GM12874 (cell line): ENCODE results near the gene ZNF518B.

Experiments used
- TF ChIP-seq, protein P1 (sequence below): IDR thresholded peaks from 2 replicates; pipeline ENCODE4 v1.5.1; 2011; ENCODE audit warnings: low read depth, mild to moderate bottlenecking, control low read depth, low read length, moderate library complexity; ENCODE audit not compliant: insufficient read depth

ZNF518B gene

DNA sequence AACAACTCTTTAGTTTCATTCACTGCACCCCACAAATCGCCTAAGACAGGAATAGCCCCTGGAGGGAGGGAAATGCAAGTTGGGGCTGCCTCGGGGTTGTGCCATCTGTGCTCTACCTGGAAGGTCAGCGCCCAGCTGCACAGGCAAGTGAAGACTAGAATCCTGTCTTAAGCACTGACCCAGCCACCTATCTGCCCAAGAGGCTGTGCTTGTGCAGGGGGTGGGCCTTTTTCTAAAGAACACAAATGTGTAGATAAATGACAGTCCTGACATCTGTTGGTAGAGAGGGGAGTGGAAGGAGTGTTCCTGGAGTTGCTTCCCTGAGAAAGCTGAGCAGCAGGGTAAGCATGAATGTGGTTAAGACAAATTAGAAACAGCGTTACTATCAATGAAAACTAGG lies 15.7 kb downstream of the ZNF518B start:
- TF ChIP-seq, protein P1, sequence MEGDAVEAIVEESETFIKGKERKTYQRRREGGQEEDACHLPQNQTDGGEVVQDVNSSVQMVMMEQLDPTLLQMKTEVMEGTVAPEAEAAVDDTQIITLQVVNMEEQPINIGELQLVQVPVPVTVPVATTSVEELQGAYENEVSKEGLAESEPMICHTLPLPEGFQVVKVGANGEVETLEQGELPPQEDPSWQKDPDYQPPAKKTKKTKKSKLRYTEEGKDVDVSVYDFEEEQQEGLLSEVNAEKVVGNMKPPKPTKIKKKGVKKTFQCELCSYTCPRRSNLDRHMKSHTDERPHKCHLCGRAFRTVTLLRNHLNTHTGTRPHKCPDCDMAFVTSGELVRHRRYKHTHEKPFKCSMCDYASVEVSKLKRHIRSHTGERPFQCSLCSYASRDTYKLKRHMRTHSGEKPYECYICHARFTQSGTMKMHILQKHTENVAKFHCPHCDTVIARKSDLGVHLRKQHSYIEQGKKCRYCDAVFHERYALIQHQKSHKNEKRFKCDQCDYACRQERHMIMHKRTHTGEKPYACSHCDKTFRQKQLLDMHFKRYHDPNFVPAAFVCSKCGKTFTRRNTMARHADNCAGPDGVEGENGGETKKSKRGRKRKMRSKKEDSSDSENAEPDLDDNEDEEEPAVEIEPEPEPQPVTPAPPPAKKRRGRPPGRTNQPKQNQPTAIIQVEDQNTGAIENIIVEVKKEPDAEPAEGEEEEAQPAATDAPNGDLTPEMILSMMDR: no peak

DNA sequence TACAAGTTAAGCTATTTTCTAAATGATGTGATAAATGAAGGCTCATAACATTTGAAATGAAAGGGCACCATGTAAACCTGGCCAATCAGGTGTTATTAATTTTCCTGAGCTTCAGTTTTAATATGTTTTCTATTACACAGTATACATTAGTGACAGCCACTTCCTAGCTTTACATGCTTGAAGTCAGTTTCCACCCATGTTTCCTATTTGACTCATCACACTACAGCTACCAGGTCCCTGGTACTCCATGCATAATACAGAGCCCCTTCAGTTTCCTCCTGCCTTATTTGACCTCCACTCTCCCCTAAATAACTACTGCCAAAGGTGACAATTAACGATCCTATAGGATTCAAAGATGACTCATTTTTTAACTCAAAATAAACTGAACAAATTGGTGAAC lies 18.3 kb downstream of the ZNF518B start:
- TF ChIP-seq, protein P1: no peak

DNA sequence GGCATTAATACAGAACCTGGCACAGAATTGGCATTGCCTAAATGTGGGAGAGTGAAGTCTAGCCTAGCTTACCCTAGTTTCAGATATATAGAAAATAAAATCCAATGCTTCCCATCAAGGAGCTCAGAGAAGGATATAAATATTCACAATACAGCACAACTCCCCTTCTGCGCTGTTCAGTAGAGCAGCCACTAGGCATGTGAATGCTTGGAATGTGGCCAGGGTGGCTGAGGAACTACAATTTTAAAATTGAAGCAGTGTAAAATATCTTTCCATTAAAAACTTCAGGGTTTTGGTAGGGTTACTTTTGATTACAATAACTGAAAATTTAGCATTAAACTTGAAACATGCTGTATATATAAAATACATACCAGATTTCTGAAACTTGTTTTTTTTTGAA lies 19.5 kb downstream of the ZNF518B start:
- TF ChIP-seq, protein P1: no peak

DNA sequence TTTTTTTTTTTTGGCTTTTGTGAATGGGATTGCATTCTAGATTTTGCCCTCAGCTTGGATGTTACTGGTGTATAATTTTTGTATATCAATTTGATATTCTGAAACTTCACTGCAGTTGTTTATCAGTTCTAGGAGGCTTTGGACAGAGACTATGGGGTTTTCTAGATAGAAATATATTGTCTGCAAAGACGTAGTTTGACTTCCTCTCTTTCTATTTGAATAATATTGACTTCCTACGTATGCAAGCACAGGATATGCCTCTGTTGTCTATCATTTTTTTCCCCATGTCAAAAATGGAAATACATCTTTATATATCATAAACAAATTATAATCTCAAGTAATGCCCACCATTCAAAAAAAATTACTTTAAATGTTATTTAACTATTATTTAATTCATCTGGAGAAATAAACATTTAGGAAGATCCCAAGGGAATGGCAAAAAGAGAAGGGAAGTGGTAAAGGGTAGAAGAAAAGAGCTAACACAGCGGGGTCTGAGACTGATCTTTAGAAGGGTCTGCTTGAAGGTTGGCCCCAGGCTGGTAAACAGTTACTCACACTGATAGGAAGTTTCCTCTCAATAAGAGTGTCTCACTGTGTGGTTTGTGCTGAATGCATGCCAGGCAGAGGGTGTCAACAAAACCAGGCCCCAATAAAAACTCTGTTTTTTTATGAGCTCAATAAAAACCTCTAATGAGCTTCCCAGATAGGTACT lies 35.7 kb downstream of the ZNF518B start:
- TF ChIP-seq, protein P1: no peak

DNA sequence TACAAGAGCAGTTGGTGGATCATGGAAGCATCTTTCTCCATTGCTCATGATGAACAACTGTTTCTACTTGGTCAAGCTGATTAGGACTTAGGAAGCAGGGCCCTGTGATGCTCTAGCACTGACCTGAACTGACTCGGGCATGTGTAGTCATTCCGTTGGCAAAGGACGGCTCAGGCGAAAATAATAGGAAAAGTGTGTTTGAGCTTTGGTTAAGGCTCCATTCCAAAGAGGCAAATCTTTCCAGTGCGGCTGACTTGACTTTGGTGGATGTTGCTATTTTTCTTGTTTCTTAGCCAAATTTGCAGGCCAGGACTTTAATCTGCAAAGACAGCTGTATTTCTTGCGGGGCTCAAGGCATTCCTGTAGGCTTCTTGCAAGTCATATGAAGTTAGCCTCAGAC lies 39.5 kb downstream of the ZNF518B start:
- TF ChIP-seq, protein P1: no peak

DNA sequence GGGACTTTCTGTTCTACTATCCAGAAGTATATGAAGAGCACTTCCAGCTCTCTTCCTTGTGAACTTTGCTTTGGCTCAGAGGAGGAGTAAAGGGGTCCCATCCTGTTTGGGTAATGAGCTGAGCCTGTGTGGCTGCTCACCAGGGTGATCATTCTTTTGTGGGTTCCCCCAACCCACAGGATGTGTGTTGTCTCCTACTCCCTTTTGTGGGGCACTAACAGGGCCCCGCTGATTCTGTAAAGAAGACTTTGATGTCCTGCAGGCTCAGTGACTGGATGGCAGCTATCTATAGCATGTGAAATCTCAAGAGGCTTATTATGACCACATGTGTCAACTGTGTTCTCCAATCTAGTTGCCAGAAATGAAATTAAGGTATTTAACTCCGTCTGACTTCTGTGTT lies 40.8 kb downstream of the ZNF518B start:
- TF ChIP-seq, protein P1: no peak

DNA sequence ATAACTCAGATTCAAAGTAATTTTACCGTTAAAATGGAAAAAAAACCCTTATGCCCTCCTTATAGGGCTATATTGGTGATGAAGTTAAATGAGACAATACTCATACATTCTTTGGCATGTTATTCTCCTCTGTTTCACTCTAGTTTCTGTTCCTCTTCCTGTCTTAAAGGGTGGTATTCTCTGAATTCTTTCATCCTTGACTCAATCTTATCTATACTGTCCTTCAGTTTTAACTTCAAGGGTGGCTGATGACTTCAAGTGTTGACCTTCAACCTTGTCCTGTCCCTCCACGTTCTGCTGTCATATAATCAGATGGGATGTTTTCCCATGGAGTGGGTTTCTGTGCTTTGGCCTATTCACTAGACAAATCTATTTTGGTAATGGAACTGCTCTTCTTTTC lies 44.0 kb downstream of the ZNF518B start:
- TF ChIP-seq, protein P1: no peak
